ENCODE data around the gene LST1.

DNA sequence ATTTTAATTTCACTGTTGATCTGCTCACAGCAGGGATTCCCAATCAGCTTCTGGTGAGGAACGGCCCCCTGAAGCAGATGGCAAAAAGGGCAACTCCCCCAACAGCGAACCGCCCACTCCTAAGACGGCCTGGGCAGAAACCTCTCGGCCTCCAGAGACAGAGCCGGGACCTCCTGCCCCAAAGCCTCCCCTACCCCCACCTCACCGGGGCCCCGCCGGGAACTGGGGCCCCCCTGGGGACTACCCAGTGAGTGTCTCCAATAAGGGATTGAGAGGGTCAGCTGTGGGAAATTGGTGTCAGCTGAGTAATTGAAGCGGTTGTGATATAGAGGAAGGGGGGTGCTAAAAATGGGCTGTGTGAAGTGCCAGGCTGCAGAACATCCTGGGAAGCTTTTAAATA is 40.9 kb downstream of the LST1 start:
- TF ChIP-seq CTCF (conservative IDR thresholded peaks at IDR 0.05; ENCODE audit: low read depth, low read length) = no peak
- TF ChIP-seq EZH2phosphoT487 (IDR thresholded peaks at IDR 0.05; ENCODE audit: borderline replicate concordance, low read length) = no peak
- no peak for TF ChIP-seq EZH2 (IDR thresholded peaks at IDR 0.05; ENCODE audit: low read length, unreplicated experiment)

Measured in PC-3 (cell line).